Endothelial cell of hepatic sinusoid (primary cell): Measurements from ENCODE around the gene PMEL.
"Not testable (repeated sequence)": the region's sequence is repeated elsewhere in the genome, so short reads cannot be mapped to it uniquely, and the experiment has no call there.

Experiments used
- in situ Hi-C: cut with HindIII; loops from 2 replicates; pipeline ENCODE4 v1.10.0; 2017; ENCODE audit warnings: low sequenced_read_pairs

PMEL gene

GRCh38 chr12:55983232-55983842 lies 17.5 kb upstream of the PMEL start:
- in situ Hi-C loops, result no loop called here

- in situ Hi-C loops, result no loop called here
These were observed 16.6 kb upstream of the PMEL start for GRCh38 chr12:55982319-55982936.

GRCh38 chr12:55981882-55982281 lies 16.0 kb upstream of the PMEL start:
- in situ Hi-C loops, result not testable (repeated sequence)

- in situ Hi-C loops, result loop anchor here (10.0 kb wide), 1 partner anchor 56 kb away; no protein-coding TSS in a partner anchor
These were observed 13.2 kb upstream of the PMEL start for GRCh38 chr12:55979069-55979468.

GRCh38 chr12:55978393-55978792 lies 12.6 kb upstream of the PMEL start:
- in situ Hi-C loops, result loop anchor here (10.0 kb wide), 1 partner anchor 56 kb away; no protein-coding TSS in a partner anchor

GRCh38 chr12:55974308-55974730 lies 8.5 kb upstream of the PMEL start:
- in situ Hi-C loops, result loop anchor here (10.0 kb wide), 1 partner anchor 60 kb away; no protein-coding TSS in a partner anchor

- in situ Hi-C loops, result loop anchor here (10.0 kb wide), 1 partner anchor 61 kb away; no protein-coding TSS in a partner anchor
These were observed 7.9 kb upstream of the PMEL start, which contains the start of gene RAB5B for GRCh38 chr12:55973599-55974307. TSS of gene RAB5B (plus strand) at chr12:55974078. CDS start at chr12:55986961, 12,883 bp downstream.

GRCh38 chr12:55972911-55973598 lies 7.2 kb upstream of the PMEL start:
- in situ Hi-C loops, result loop anchor here (10.0 kb wide), 1 partner anchor 62 kb away; no protein-coding TSS in a partner anchor

- in situ Hi-C loops, result loop anchor here (10.0 kb wide), 1 partner anchor 62 kb away; no protein-coding TSS in a partner anchor
These were observed 6.6 kb upstream of the PMEL start for GRCh38 chr12:55972456-55972855.

- in situ Hi-C loops, result loop anchor here (10.0 kb wide), 1 partner anchor 63 kb away; no protein-coding TSS in a partner anchor
These were observed 6.2 kb upstream of the PMEL start for GRCh38 chr12:55972042-55972441.

- in situ Hi-C loops, result loop anchor here (10.0 kb wide), 1 partner anchor 64 kb away; no protein-coding TSS in a partner anchor
These were observed 4.9 kb upstream of the PMEL start for GRCh38 chr12:55970775-55971174.

- in situ Hi-C loops, result no loop called here
These were observed 3.5 kb upstream of the PMEL start for GRCh38 chr12:55969356-55969755.

- in situ Hi-C loops, result no loop called here
These were observed 803 bp upstream of the PMEL start, which contains the start of gene CDK2 for GRCh38 chr12:55966408-55967281. TSS of gene CDK2 (plus strand) at chr12:55966830. CDS start at chr12:55967009, 179 bp downstream.

- in situ Hi-C loops, result no loop called here
These were observed 602 bp downstream of the PMEL start for GRCh38 chr12:55965240-55965639.

- in situ Hi-C loops, result no loop called here
These were observed 2.1 kb downstream of the PMEL start for GRCh38 chr12:55963760-55964159.

- in situ Hi-C loops, result loop anchor here (10.0 kb wide), 1 partner anchor 202 kb away; no protein-coding TSS in a partner anchor
These were observed 8.6 kb downstream of the PMEL start for GRCh38 chr12:55957106-55957859.

GRCh38 chr12:55955800-55956508 lies 9.9 kb downstream of the PMEL start:
- in situ Hi-C loops, result loop anchor here (10.0 kb wide), 1 partner anchor 201 kb away; no protein-coding TSS in a partner anchor

GRCh38 chr12:55955344-55955743 lies 10.5 kb downstream of the PMEL start:
- in situ Hi-C loops, result loop anchor here (10.0 kb wide), 1 partner anchor 201 kb away; no protein-coding TSS in a partner anchor
